IPS-15b (cell line): ENCODE data around the gene FAT2.

Experiments used
- H3K27me3 ChIP-seq: one replicate; pipeline ENCODE4 v1.6.1; 2013; ENCODE audit warnings: low read length; ENCODE audit not compliant: control insufficient read depth, insufficient read depth
- H3K36me3 ChIP-seq: one replicate; pipeline ENCODE4 v1.6.1; 2013; ENCODE audit warnings: low read length; ENCODE audit not compliant: control insufficient read depth, insufficient read depth
- H3K4me1 ChIP-seq: one replicate; pipeline ENCODE4 v1.6.1; 2013; ENCODE audit warnings: mild to moderate bottlenecking, low read length; ENCODE audit not compliant: control insufficient read depth, insufficient read depth
- H3K4me3 ChIP-seq: one replicate; pipeline ENCODE4 v1.5.1; 2013; ENCODE audit warnings: low read depth, low read length
- H3K9ac ChIP-seq: one replicate; pipeline ENCODE4 v1.6.1; 2013; ENCODE audit warnings: low read depth, mild to moderate bottlenecking, low read length
- H3K9me3 ChIP-seq: one replicate; pipeline ENCODE4 v1.6.1; 2013; ENCODE audit warnings: mild to moderate bottlenecking, low read length; ENCODE audit not compliant: control insufficient read depth, insufficient read depth

The FAT2 gene

DNA sequence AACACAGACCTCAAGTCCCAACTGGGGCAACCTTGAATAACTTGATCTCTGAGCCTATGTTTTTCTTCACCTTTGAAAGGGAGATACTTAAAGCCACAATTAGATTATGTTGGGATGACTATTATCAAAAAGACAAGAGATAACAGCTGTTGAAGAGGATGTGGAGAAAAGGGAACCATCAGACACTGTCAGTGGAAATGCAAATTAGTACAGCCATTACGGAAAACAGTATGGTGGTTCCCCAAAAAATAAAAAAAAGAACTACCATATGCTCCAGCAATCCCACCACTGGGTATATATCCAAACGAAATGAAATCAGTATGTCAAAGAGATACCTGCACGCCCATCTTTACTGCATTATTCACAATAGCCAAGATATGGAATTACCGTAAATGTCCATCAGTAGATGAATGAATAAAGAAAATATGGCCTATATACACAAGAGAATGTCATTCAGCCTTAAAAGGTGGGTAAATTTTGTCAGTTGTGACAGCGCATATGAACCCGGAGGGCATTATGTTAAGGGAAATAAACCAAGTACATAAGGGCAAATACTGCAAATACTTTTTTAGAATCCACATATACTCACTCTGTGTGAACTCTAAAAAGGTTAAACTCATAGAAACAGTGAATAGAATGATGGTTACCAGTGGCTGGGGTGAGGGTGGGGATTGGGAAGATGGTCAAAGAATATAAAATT, 12.7 kb downstream of the FAT2 start:
- H3K9me3 ChIP-seq = no peaks in the 10 kb centered on the region
- H3K9ac ChIP-seq = no peak overlapping the region
- no peaks in the 10 kb centered on the region for H3K4me1 ChIP-seq
- H3K4me3 ChIP-seq = no peak overlapping the region
- H3K36me3 ChIP-seq = no peaks in the 10 kb centered on the region
- H3K27me3 ChIP-seq = peaks cover 3% of the 10 kb centered on the region

DNA sequence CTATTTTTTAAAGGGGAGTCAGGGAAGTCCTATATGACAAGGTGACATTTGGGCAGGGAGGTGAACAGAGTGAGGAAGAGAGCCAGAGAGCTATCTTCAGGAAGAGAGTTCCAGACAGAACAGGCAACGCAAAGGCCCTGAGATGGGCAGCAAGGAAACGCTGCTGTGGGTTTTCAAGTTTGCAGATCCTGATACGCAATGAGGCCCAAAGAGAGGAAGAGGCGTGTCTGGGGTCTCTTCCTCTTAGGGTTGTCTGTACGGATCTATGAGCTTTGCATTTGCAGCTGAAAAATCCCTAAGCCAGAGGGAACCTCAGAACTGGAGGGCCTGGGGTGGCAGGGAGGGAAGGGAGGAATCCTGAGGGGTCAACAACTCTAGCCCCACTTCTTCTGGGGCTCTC, 13.6 kb downstream of the FAT2 start:
- no peak overlapping the region for H3K4me3 ChIP-seq
- H3K36me3 ChIP-seq = no peaks in the 10 kb centered on the region
- H3K27me3 ChIP-seq = peaks cover 3% of the 10 kb centered on the region
- no peaks in the 10 kb centered on the region for H3K9me3 ChIP-seq
- no peaks in the 10 kb centered on the region for H3K4me1 ChIP-seq
- no peak overlapping the region for H3K9ac ChIP-seq

DNA sequence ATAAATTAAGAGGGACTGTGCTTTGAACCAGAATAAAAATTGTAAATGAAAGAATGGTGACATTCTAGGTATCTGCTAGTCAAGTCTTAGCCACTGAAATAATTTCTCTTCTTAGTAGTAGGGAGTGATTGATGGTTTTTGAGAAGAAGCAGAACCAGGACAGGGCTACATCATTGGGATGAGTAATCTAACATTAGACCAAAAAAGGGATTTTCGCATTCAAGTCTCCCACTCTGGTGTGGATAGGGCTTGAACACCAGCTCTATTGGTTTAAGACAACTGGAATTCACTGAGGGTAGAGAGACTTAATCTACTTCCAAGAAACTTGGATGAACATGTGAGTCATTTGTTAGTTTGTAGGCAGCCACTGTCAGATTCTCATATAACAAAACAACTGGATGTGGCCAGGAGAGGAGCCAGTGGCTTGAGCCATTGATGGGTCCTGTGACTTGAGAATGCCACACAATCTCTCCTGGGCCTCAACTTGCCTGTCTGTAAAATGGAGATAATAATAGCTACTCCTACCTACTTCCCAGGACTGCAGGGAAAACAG, 16.6 kb downstream of the FAT2 start:
- H3K4me1 ChIP-seq = no peaks in the 10 kb centered on the region
- H3K9me3 ChIP-seq = no peaks in the 10 kb centered on the region
- no peaks in the 10 kb centered on the region for H3K36me3 ChIP-seq
- H3K4me3 ChIP-seq = no peak overlapping the region
- H3K27me3 ChIP-seq = peaks cover 3% of the 10 kb centered on the region
- no peak overlapping the region for H3K9ac ChIP-seq

DNA sequence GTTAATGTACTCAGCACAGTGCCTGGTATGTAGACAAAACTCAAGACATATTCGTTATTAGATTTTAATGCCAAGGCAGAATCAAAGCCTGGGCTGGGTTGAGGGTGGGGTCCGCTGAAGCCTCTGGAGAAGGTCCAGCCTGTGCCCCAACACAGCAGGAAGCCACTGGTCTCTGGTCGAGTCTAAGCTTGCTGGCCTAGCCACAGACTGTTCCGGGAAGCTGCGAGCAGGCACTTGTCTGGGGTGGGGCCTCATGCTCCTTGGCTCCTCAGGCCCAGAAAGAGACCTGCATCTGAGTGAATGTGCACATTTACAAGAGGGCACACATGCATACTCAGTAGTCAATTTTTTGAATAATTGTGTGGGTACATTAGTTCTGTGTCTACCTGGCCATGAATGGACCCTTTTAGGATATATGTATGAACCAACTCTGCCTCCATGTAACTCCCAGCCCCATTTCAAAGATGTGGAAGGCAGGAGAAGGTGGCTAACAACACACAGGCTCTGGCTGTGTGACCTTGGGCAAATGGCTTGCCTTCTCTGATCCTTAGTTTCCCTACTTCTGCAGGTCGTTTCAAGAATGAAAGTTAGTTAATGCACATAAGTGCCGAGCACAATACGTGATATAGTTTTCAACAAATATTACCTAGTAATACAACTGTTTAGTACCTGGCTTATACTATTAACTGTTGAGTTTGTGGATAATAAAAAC, 18.3 kb downstream of the FAT2 start:
- no peaks in the 10 kb centered on the region for H3K9me3 ChIP-seq
- no peaks in the 10 kb centered on the region for H3K4me1 ChIP-seq
- H3K9ac ChIP-seq = no peak overlapping the region
- H3K4me3 ChIP-seq = no peak overlapping the region
- H3K36me3 ChIP-seq = no peaks in the 10 kb centered on the region
- H3K27me3 ChIP-seq = peaks cover 6% of the 10 kb centered on the region

DNA sequence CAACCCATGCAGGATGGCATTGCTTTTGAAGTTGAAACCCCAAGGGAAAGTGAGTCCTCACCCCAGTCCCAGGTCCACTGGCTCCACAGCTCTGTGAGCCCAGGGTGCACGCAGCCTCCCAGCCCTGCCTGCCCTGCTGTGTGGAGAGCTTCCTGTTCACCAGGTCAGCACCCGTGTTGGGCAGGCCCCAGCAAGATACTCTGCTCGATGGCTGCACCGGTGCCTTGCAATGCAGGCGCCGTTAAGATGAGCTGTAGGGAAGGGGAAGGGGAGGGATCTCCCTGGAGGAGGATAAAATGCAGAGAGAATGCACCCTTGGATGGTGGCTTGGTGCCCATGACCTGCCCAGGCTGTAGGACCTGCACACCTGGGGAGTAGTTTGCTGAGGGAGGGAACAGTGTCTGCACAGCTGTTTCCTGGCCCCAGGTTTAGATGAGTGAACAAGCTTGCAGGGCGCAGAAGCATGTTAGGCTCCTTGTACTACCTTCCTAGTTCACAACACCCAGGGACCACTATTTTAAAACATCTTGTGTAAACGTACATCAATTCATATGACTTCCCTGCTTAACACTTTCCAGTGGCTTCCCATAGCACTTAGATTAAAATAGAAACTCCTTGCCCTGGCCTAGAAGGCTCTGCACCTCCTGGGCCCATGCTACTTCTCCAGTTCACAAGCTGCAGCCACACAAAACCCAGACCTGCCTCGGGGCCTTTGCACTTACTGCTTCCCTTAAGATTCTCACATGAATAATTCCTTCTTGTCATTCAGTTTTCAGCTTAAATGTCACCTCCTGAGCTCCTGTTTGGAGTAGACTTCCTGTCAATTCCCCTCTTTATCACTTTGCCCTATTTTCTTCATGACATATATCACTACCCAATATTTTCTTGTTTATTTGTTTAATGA, 19.6 kb downstream of the FAT2 start:
- no peak overlapping the region for H3K4me3 ChIP-seq
- peaks cover 6% of the 10 kb centered on the region for H3K27me3 ChIP-seq
- no peaks in the 10 kb centered on the region for H3K36me3 ChIP-seq
- H3K9me3 ChIP-seq = no peaks in the 10 kb centered on the region
- no peaks in the 10 kb centered on the region for H3K4me1 ChIP-seq
- no peak overlapping the region for H3K9ac ChIP-seq

DNA sequence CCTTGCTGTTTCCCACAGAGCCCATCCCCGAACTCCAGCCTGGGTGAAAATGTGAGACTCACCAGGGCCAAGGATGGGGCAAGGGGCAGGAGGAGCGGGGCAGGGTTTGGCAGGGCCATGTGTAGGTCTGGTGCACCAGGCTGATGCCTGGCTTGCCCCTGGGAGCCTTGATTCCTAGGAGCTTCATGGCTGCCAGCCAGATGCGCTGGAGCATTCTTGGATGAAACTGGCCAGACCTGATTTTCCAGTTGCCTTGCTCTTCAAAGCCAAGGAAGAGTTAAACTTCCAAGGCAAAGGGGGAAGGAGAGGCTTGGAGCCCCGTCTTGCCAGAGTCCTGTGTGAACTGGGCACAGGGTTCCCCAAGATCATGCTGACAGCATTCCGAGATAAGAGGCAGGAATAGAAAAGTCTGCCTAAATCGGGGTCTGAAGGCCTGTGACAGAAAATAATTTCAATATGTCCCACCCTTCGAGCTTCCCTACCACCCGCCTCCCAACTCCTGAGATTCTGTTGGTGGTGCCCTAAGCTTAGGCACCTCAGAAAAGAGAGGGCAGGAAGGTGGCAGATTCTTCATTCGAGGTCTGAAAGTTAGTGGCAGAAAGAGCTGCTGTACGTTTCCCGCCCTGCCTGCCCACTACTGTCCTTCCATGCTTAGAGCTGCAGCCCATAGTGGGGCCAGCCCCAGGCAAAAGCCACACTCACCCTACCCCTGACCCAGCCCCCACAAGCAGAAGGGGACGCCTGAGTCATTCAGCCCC, 20.4 kb downstream of the FAT2 start:
- H3K4me3 ChIP-seq = no peak overlapping the region
- H3K4me1 ChIP-seq = no peaks in the 10 kb centered on the region
- H3K9ac ChIP-seq = no peak overlapping the region
- peaks cover 6% of the 10 kb centered on the region for H3K27me3 ChIP-seq
- no peaks in the 10 kb centered on the region for H3K36me3 ChIP-seq
- H3K9me3 ChIP-seq = no peaks in the 10 kb centered on the region

DNA sequence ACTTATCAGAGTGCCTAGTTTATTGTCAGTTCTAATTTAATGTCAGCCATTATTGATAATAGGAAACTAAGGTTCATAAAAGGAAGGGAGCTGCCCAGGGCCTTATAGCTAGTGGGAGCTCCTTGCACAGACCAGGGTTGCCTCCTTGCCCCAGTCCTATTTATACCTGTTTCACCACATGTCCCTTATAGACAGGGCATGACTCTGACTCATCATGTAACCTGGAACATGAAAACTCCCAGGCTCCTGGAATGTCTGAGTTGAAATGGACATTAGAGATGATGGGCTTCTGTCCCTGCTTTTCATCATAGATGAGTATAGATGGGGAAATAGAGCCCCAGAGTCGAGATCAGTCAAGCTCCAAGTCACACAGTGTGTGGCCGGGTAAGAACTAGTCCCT, 21.1 kb downstream of the FAT2 start:
- Histone ChIP-seq H3K27me3 (peaks cover 4% of the 10 kb centered on the region), H3K4me3 (no peak overlapping the region), H3K9me3 (no peaks in the 10 kb centered on the region), H3K9ac (no peak overlapping the region), H3K36me3 (no peaks in the 10 kb centered on the region), H3K4me1 (no peaks in the 10 kb centered on the region)

DNA sequence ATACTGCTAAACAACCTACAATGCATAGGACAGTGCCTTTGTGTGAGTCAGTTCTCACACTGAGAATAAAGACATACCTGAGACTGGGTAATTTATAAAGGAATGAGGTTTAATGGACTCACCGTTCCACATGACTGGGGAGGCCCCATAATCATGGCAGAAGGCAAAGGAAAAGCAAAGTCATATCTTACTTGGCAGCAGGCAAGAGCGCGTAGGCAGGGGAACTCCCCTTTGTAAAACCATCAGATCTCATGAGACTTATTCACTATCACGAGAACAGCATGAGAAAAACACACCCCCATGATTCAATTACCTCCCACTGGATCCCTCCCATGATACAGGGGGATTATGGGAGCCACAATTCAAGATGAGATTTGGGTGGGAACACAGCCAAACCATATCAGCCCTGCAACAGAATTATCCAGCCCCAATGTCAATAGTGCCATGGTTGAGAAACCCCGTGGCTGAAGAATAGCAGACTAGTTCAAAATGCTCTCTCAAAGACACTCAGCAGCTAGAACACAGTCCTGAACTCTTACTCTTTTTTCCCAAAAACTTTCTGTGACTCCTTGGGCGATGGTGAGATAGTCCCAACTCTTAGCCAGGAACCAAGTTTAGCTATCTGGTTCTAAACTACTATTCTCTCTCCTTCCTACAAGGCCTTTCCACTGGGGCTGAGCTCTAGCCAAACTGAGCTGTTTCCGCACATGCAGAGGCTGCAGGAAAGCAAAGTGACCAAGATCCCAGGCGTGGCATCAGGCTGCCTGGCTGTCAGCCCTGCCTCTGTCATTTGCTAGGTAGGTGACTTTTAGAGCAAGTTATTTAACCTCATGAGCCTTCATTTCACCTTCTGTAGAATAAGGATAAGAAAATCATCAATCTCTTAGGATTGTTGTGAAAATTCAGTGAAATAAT, 21.7 kb downstream of the FAT2 start:
- Histone ChIP-seq H3K4me3 (no peak overlapping the region), H3K9me3 (no peaks in the 10 kb centered on the region), H3K4me1 (no peaks in the 10 kb centered on the region), H3K9ac (no peak overlapping the region), H3K36me3 (no peaks in the 10 kb centered on the region), H3K27me3 (peaks cover 4% of the 10 kb centered on the region)

DNA sequence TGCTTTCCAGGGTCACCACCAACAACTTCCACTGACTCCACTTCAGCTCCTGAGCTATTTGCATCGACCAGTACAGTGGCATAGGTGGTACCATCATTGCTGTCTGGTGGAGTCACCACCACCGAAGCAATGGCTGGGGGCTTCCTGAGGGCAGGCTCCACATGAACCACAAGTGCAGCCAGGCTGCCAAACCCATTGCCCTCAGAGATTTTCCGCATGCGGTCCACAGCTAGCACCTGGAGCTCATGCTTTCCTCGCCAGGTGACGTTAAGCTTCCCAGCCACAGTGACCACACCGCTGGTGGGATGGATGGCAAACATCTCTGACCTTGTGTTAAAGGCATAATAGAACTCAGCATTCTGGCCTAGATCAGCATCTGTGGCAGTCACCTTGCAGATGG, 23.1 kb downstream of the FAT2 start:
- H3K27me3 ChIP-seq = peaks cover 4% of the 10 kb centered on the region
- no peaks in the 10 kb centered on the region for H3K9me3 ChIP-seq
- H3K36me3 ChIP-seq = no peaks in the 10 kb centered on the region
- H3K4me1 ChIP-seq = no peaks in the 10 kb centered on the region
- H3K4me3 ChIP-seq = no peak overlapping the region
- H3K9ac ChIP-seq = no peak overlapping the region

DNA sequence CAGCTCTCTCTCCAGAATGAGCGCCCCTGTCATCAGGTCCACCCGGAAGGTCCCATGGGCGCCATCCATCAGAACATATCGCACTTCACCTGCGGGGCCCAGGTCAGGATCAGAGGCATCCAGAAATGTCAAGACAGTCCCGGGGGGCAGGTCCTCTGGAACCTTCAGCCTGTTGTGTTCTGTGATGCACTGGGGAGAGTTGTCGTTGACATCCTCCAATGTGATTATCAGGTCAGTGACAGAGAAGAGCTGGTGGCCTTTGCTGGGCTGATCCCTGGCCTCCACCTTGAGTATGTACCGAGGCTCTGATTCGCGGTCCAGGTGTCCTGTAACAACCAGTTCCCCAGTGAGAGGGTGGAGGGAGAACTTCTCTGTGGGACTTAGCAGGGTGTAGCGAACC, 25.2 kb downstream of the FAT2 start:
- H3K36me3 ChIP-seq = no peaks in the 10 kb centered on the region
- H3K9ac ChIP-seq = no peak overlapping the region
- H3K4me1 ChIP-seq = no peaks in the 10 kb centered on the region
- H3K27me3 ChIP-seq = peaks cover 4% of the 10 kb centered on the region
- no peak overlapping the region for H3K4me3 ChIP-seq
- H3K9me3 ChIP-seq = no peaks in the 10 kb centered on the region
